T follicular helper cell (primary cell): ENCODE measurements around the gene MAP1S.
A peak's percentile ranks its signal among the peaks of the same experiment; 100 is the strongest.

Experiments
- DNase-seq: peaks from one replicate; pipeline ENCODE4 v3.0.0-alpha.2; 2020; ENCODE audit warnings: low read depth
- total RNA-seq, 2 experiments: gene quantifications; one replicate each; lab custom pipeline; 2026; lab: John Stamatoyannopoulos, UW

Gene MAP1S
- total RNA-seq = 38.3 to 47.2 reads per million in 2 experiments

- peak; percentile 37 for DNase-seq
Observed at GRCh38 chr19:17718947-17719711, at the start of gene MAP1S. Gene MAP1S (plus strand): TSS chr19:17719480. CDS start chr19:17719503, 23 bp downstream.

GRCh38 chr19:17671906-17672305, 47.4 kb upstream of the MAP1S start:
- DNase-seq = no peak

- DNase-seq = no peak
Observed at GRCh38 chr19:17673937-17674799, 45.1 kb upstream of the MAP1S start.

GRCh38 chr19:17676295-17676694, 43.0 kb upstream of the MAP1S start:
- no peak for DNase-seq

GRCh38 chr19:17677002-17677401, 42.3 kb upstream of the MAP1S start:
- DNase-seq = no peak

- no peak for DNase-seq
Observed at GRCh38 chr19:17678836-17679235, 40.4 kb upstream of the MAP1S start.

GRCh38 chr19:17679526-17680229, 39.6 kb upstream of the MAP1S start:
- DNase-seq = no peak

GRCh38 chr19:17680230-17680722, 39.0 kb upstream of the MAP1S start:
- no peak for DNase-seq

GRCh38 chr19:17681505-17682125, 37.7 kb upstream of the MAP1S start:
- DNase-seq = no peak

- DNase-seq = no peak
Observed at GRCh38 chr19:17682273-17682672, 37.0 kb upstream of the MAP1S start.

GRCh38 chr19:17683078-17683477, 36.2 kb upstream of the MAP1S start:
- no peak for DNase-seq

GRCh38 chr19:17684256-17684655, 35.0 kb upstream of the MAP1S start:
- no peak for DNase-seq

- no peak for DNase-seq
Observed at GRCh38 chr19:17685451-17686022, 33.7 kb upstream of the MAP1S start.

GRCh38 chr19:17686023-17686521, 33.2 kb upstream of the MAP1S start:
- DNase-seq = no peak

GRCh38 chr19:17686592-17687024, 32.7 kb upstream of the MAP1S start:
- no peak for DNase-seq

- no peak for DNase-seq
Observed at GRCh38 chr19:17687141-17687856, 32.0 kb upstream of the MAP1S start.

GRCh38 chr19:17687857-17688784, 31.2 kb upstream of the MAP1S start, which contains the start of gene UNC13A:
Gene UNC13A (minus strand): TSS chr19:17688354. CDS start chr19:17688199, 155 bp downstream.
- DNase-seq = peak; percentile 17

- no peak for DNase-seq
Observed at GRCh38 chr19:17688853-17689595, 30.3 kb upstream of the MAP1S start.
